ENCODE results near the gene KCNJ11. TPM values are rescaled to one million over a fixed set of nuclear protein-coding genes. Genes with fewer than 3 reads are reported as not detected.

Gene KCNJ11
- polyA plus RNA-seq, 1 donor from 2014 or later, result 8.0 TPM

DNA sequence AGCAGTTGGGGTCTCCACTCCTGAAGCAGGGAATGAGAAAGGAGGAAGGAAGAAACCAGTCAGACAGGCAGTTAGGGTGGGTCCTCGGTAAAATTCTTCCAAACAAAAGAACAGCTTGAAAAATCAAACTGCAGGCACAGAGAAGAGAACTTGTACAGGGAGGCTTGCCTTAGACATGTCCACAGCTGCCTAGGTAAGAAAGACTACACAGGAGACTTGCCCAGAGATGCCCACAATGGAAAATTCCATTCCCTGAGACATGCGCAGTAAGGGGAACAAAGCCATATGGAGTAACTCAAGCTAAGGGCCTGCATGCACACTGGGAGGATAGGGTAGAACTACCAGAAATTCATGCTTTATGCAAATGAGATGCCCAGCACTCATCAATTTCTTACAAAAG lies 9.8 kb downstream of the KCNJ11 start:
- no peaks in the 10 kb centered on the region for H4K20me1 ChIP-seq (ENCODE audit: insufficient read depth)
- no peaks in the 10 kb centered on the region for H3K27me3 ChIP-seq (ENCODE audit: insufficient read depth, low read depth, low read length)
- TF ChIP-seq, protein P1, sequence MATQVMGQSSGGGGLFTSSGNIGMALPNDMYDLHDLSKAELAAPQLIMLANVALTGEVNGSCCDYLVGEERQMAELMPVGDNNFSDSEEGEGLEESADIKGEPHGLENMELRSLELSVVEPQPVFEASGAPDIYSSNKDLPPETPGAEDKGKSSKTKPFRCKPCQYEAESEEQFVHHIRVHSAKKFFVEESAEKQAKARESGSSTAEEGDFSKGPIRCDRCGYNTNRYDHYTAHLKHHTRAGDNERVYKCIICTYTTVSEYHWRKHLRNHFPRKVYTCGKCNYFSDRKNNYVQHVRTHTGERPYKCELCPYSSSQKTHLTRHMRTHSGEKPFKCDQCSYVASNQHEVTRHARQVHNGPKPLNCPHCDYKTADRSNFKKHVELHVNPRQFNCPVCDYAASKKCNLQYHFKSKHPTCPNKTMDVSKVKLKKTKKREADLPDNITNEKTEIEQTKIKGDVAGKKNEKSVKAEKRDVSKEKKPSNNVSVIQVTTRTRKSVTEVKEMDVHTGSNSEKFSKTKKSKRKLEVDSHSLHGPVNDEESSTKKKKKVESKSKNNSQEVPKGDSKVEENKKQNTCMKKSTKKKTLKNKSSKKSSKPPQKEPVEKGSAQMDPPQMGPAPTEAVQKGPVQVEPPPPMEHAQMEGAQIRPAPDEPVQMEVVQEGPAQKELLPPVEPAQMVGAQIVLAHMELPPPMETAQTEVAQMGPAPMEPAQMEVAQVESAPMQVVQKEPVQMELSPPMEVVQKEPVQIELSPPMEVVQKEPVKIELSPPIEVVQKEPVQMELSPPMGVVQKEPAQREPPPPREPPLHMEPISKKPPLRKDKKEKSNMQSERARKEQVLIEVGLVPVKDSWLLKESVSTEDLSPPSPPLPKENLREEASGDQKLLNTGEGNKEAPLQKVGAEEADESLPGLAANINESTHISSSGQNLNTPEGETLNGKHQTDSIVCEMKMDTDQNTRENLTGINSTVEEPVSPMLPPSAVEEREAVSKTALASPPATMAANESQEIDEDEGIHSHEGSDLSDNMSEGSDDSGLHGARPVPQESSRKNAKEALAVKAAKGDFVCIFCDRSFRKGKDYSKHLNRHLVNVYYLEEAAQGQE (IDR thresholded peaks at IDR 0.05; ENCODE audit: borderline replicate concordance), result no peak
- no peak for TF ChIP-seq RAD21 (conservative IDR thresholded peaks at IDR 0.05)
- no peak for TF ChIP-seq EP300 (conservative IDR thresholded peaks at IDR 0.05; ENCODE audit: poor library complexity, severe bottlenecking)
- no peaks in the 10 kb centered on the region for H3F3A ChIP-seq (ENCODE audit: insufficient read depth, low read length, poor library complexity, severe bottlenecking)
- no peaks in the 10 kb centered on the region for H3K36me3 ChIP-seq (ENCODE audit: insufficient read depth, low read length)
- no peak overlapping the region for H3K9ac ChIP-seq (ENCODE audit: low read length)
- no peaks in the 10 kb centered on the region for H3K9me3 ChIP-seq (ENCODE audit: low read length)
- no peak overlapping the region for H2AFZ ChIP-seq (ENCODE audit: low read depth, low read length)
- no peak overlapping the region for H3K4me2 ChIP-seq (ENCODE audit: low read length)
- no peaks in the 10 kb centered on the region for H3K79me2 ChIP-seq (replicated peaks; ENCODE audit: insufficient read depth, low read length)
- no peak overlapping the region for H3K4me3 ChIP-seq (ENCODE audit: low read length)
- H3K27ac ChIP-seq (ENCODE audit: low read length), result no peak overlapping the region
- H3K9me2 ChIP-seq (ENCODE audit: insufficient read depth, low read length), result no peaks in the 10 kb centered on the region

DNA sequence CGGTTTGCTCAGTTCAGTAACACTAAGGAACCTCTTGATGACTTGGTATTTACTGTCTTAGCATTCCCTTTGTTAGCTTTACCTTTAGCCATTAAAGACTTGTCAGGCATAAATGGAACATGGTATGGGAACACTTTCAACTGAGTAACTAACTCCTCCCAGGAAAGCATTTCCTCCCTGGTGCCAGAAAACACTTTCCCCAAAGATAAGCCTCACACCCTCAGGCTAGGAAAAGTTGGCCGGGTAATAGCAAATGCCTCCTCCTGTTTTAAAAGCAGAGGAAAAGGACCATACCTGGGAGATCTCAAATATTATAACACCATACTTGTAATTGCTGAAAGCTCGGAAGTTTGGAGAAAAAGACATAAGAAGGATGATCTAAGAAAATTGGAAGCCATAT lies 12.0 kb downstream of the KCNJ11 start:
- Histone ChIP-seq H2AFZ (ENCODE audit: low read depth, low read length) (no peak overlapping the region), H3K27ac (ENCODE audit: low read length) (no peak overlapping the region), H3K4me2 (ENCODE audit: low read length) (no peak overlapping the region), H3K36me3 (ENCODE audit: insufficient read depth, low read length) (peaks cover 6% of the 10 kb centered on the region), H3F3A (ENCODE audit: insufficient read depth, low read length, poor library complexity, severe bottlenecking) (no peaks in the 10 kb centered on the region), H4K20me1 (ENCODE audit: insufficient read depth) (no peaks in the 10 kb centered on the region), H3K4me3 (ENCODE audit: low read length) (no peak overlapping the region), H3K27me3 (ENCODE audit: insufficient read depth, low read depth, low read length) (no peaks in the 10 kb centered on the region), H3K9ac (ENCODE audit: low read length) (no peak overlapping the region), H3K9me3 (ENCODE audit: low read length) (peaks cover 19% of the 10 kb centered on the region), H3K79me2 (replicated peaks; ENCODE audit: insufficient read depth, low read length) (no peaks in the 10 kb centered on the region), H3K9me2 (ENCODE audit: insufficient read depth, low read length) (no peaks in the 10 kb centered on the region)
- no peak for TF ChIP-seq MXI1 (conservative IDR thresholded peaks at IDR 0.05; ENCODE audit: poor library complexity, severe bottlenecking)
- TF ChIP-seq POLR2AphosphoS5 (IDR thresholded peaks at IDR 0.05), result no peak
- TF ChIP-seq TAF1 (IDR thresholded peaks at IDR 0.05; ENCODE audit: low read depth), result no peak
- TF ChIP-seq, protein P1 (IDR thresholded peaks at IDR 0.05; ENCODE audit: borderline replicate concordance), result no peak
- no peak for TF ChIP-seq SMC3 (conservative IDR thresholded peaks at IDR 0.05; ENCODE audit: poor library complexity)
- TF ChIP-seq EZH2 (IDR thresholded peaks at IDR 0.05; ENCODE audit: borderline replicate concordance, insufficient read depth, low read length, poor library complexity, severe bottlenecking), result no peak

All from neural cell (in vitro differentiated cells).